Stimulated activated CD8-positive, alpha-beta memory T cell treated with anti-CD3 and anti-CD28 coated beads, Interleukin-7, amount 100 ng/mL, for 48 hours (primary cell): ENCODE results near the gene CARM1.
"Not testable (repeated sequence)": the region's sequence is repeated elsewhere in the genome, so short reads cannot be mapped to it uniquely, and the experiment has no call there.

Experiments used
- DNase-seq, 2 donors: peaks; one replicate each; pipeline ENCODE4 v3.0.0-alpha.2; 2020; ENCODE audit warnings: low read depth in 1 of 2; ENCODE audit errors: extremely low read depth in 1 of 2

CARM1 gene

GRCh38 chr19:10846500-10847202 is 24.7 kb upstream of the CARM1 start:
- DNase-seq, result no peak

GRCh38 chr19:10848230-10848856 is 23.0 kb upstream of the CARM1 start, which contains the start of gene C19orf38:
C19orf38 (plus strand) TSS chr19:10848415; CDS start chr19:10848509, 94 bp downstream.
- DNase-seq, result no peak

- DNase-seq, result no peak
Observed at GRCh38 chr19:10850631-10851030, 20.7 kb upstream of the CARM1 start.

GRCh38 chr19:10852098-10852800 is 19.1 kb upstream of the CARM1 start:
- DNase-seq, result no peak

GRCh38 chr19:10852941-10853340 is 18.4 kb upstream of the CARM1 start:
- DNase-seq, result no peak

- DNase-seq, result no peak
Observed at GRCh38 chr19:10854350-10855089, 16.8 kb upstream of the CARM1 start.

GRCh38 chr19:10855879-10856522 is 15.4 kb upstream of the CARM1 start:
- no peak for DNase-seq

GRCh38 chr19:10856899-10857298 is 14.5 kb upstream of the CARM1 start:
- not testable (repeated sequence) for DNase-seq

GRCh38 chr19:10858204-10858828 is 13.0 kb upstream of the CARM1 start:
- peak in 1 of 2 donors; percentile 25 for DNase-seq

GRCh38 chr19:10861103-10861651 is 10.2 kb upstream of the CARM1 start:
- DNase-seq, result no peak

- no peak for DNase-seq
Observed at GRCh38 chr19:10862561-10863106, 8.7 kb upstream of the CARM1 start.

GRCh38 chr19:10863107-10863717 is 8.1 kb upstream of the CARM1 start:
- DNase-seq, result no peak

GRCh38 chr19:10864538-10864899 is 6.8 kb upstream of the CARM1 start:
- DNase-seq, result peak; percentile 61 to 68

GRCh38 chr19:10866495-10866894 is 4.9 kb upstream of the CARM1 start:
- no peak for DNase-seq

GRCh38 chr19:10868872-10869547 is 2.3 kb upstream of the CARM1 start:
- DNase-seq, result no peak

GRCh38 chr19:10869872-10870311 is 1.5 kb upstream of the CARM1 start:
- DNase-seq, result not testable (repeated sequence)

GRCh38 chr19:10870501-10870954 is 825 bp upstream of the CARM1 start:
- no peak for DNase-seq

- peak in 1 of 2 donors; percentile 13 for DNase-seq
Observed at GRCh38 chr19:10871711-10872545, 575 bp downstream of the CARM1 start.
